Measurements from ENCODE around the gene EFCC1. TPM values are rescaled to one million over a fixed set of nuclear protein-coding genes. Genes with fewer than 3 reads are reported as not detected.
A peak's percentile ranks its signal among the peaks of the same experiment; 100 is the strongest.
"Not testable (repeated sequence)": the region's sequence is repeated elsewhere in the genome, so short reads cannot be mapped to it uniquely, and the experiment has no call there.

The EFCC1 gene
- total RNA-seq, 1 donor from 2014 or later: 17.2 TPM

GRCh38 chr3:129063841-129064482 is 62.9 kb downstream of the EFCC1 start:
- H3K4me1 ChIP-seq: peaks cover 4% of the 10 kb centered on the region
- DNase-seq (no peak), ATAC-seq (no peak)
- no peak overlapping the region for H3K27ac ChIP-seq
- no peak for TF ChIP-seq CTCF (IDR thresholded peaks at IDR 0.05)
- H3K27me3 ChIP-seq: no peaks in the 10 kb centered on the region
- no peaks in the 10 kb centered on the region for H3K9me3 ChIP-seq
- no peaks in the 10 kb centered on the region for H3K36me3 ChIP-seq
- intact Hi-C loops (cut with DNase I): no loop called here
- H3K4me3 ChIP-seq: no peak overlapping the region

- Histone ChIP-seq H3K9me3 (no peaks in the 10 kb centered on the region), H3K27ac (no peak overlapping the region), H3K27me3 (no peaks in the 10 kb centered on the region), H3K4me3 (no peak overlapping the region), H3K4me1 (peaks cover 6% of the 10 kb centered on the region), H3K36me3 (no peaks in the 10 kb centered on the region)
- intact Hi-C loops (cut with DNase I): no loop called here
- ATAC-seq (no peak), DNase-seq (no peak)
- no peak for TF ChIP-seq CTCF (IDR thresholded peaks at IDR 0.05)
These were observed 64.1 kb downstream of the EFCC1 start for GRCh38 chr3:129065016-129065719.

- no peak for TF ChIP-seq CTCF (IDR thresholded peaks at IDR 0.05)
- Histone ChIP-seq H3K4me3 (no peak overlapping the region), H3K27ac (no peak overlapping the region), H3K9me3 (no peaks in the 10 kb centered on the region), H3K36me3 (no peaks in the 10 kb centered on the region), H3K27me3 (no peaks in the 10 kb centered on the region), H3K4me1 (peaks cover 6% of the 10 kb centered on the region)
- no peak for DNase-seq
- ATAC-seq: no peak
- intact Hi-C loops (cut with DNase I): no loop called here
These were observed 64.6 kb downstream of the EFCC1 start for GRCh38 chr3:129065720-129066073.

- ATAC-seq; H3K27ac ChIP-seq; H3K4me1 ChIP-seq; H3K27me3 ChIP-seq; H3K36me3 ChIP-seq; DNase-seq; H3K9me3 ChIP-seq; H3K4me3 ChIP-seq; intact Hi-C loops (cut with DNase I): not testable (repeated sequence)
These were observed 66.6 kb downstream of the EFCC1 start for GRCh38 chr3:129067719-129068118.

- intact Hi-C loops (cut with DNase I): no loop called here
- no peaks in the 10 kb centered on the region for H3K9me3 ChIP-seq
- ATAC-seq (peak; percentile 65), DNase-seq (no peak)
- H3K27me3 ChIP-seq: no peaks in the 10 kb centered on the region
- no peaks in the 10 kb centered on the region for H3K36me3 ChIP-seq
- TF ChIP-seq CTCF (IDR thresholded peaks at IDR 0.05): no peak
- H3K4me3 ChIP-seq: peak overlapping the region; percentile 44
- peaks cover 6% of the 10 kb centered on the region for H3K4me1 ChIP-seq
- H3K27ac ChIP-seq: peak overlapping the region; percentile 2
These were observed 67.3 kb downstream of the EFCC1 start for GRCh38 chr3:129068291-129068886.

- intact Hi-C loops (cut with DNase I); H3K4me1 ChIP-seq; H3K27me3 ChIP-seq; H3K36me3 ChIP-seq; H3K4me3 ChIP-seq; ATAC-seq; H3K27ac ChIP-seq; DNase-seq; H3K9me3 ChIP-seq: not testable (repeated sequence)
These were observed 68.4 kb downstream of the EFCC1 start for GRCh38 chr3:129069313-129070085.
